HuH-7.5 (cell line): ENCODE results near the gene ATF5.

Source experiments
- DNase-seq: peaks from one replicate; pipeline ENCODE4 v3.0.0; 2011; ENCODE audit warnings: low spot score

The ATF5 gene

DNA sequence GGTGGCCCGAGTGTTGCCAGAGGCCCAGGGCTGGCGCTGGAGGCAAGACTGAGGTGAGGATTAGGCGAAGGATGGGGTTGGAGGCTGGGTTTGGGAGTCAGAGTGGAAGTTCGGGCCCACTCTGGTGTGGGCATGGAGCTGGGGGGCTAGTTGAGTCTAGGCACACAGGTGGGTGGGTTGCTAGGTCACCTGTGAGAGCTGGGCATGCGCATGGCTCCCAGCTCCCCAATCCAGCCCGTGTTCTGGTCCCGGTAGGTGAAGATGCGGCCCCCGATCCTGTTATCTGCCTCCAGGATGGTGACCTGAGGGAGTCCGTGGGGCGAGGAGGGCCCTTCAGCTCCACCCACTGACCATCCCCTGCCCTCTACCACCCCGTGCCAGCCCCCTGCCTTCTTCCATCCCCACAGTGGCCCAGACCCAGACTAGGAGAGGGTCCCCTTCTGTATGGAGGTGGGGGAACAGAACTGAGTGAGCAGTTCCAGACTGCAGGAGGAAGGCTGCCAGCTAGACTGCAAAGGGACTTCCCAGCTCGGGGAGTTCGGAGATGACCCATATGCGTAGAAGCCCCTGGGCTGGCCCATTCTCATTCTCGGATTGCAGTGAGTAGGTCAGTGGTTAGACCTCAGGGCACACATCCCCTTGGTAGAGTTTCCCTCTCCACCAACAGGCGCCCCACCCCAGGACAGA is 34.0 kb upstream of the ATF5 start:
- no peak for DNase-seq

DNA sequence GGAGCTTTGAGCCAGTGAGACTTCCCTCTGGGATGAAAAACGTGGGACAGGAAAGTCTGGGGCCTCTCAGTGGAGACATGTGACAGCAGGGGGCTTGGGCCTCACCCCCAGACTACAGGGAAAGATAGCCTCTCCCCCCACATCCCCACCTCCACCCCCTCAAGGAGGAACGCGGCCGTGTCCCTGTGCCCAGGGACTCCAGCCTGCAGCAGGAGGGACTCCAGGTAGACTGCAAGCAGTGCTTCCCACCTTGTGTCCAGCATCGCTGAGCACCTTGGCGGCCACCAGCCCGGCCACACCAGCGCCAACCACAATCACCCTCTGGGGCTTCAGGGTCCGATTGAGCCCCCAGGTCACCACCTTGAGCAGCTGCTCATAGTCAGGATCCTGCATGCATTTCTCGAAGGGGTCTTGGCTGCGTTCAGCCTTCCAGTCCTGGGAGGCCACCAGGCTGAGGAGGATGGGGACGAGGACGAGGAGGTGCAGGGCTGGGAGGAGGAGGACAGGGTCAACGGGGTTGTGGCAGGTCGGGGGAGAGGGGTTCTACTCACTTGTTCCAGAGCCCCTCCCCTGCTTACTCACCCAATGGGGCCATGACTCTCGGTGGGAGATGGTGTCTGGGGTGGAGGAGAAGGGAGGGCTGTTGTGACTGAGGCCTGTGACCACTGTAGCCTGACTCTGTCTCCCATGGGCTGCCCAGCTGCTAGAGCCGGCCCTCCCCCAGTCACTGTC is 33.3 kb upstream of the ATF5 start:
- no peak for DNase-seq

DNA sequence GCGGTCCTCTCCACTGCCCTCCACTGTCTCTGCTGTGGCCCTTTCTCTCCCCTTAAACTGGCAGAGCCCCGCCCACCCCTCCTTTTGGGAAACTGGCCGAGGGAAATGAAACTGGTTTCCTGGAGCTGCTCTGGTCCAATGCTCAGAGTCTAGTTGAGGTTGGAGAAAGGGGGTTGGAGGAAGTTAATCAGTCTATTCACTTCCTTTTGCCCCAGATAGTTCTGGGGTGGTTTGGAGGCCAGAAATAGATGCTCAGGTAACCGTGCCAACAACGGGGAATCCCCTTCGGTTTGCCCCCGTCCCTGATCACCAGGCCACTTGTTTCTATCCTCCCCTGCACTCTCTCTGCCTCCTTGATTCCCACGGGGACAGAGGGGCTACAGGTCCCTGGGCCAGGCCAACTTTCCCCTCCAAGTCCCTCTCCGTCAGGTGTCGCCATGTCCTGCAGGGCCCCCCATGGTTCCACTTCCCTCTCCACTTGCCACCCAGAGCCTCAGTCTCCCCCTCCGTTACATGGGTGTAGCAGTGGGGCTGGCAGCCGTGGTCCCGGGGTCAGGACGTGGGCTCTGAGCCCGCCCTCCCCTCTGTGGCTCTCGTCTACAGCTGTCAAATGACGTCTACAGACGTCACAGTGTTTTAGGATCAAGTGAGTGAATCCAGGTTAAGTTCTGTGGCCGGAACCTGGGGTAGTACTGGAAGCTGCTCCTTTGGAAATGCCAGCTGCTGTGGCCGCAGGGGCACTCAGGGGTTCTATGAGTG is 32.0 kb upstream of the ATF5 start, which contains the start of gene IL4I1:
IL4I1 (minus strand) TSS at position 25 of the 759 bp plus-strand sequence. CDS start 727 bp downstream, outside the sequence.
- DNase-seq = no peak

DNA sequence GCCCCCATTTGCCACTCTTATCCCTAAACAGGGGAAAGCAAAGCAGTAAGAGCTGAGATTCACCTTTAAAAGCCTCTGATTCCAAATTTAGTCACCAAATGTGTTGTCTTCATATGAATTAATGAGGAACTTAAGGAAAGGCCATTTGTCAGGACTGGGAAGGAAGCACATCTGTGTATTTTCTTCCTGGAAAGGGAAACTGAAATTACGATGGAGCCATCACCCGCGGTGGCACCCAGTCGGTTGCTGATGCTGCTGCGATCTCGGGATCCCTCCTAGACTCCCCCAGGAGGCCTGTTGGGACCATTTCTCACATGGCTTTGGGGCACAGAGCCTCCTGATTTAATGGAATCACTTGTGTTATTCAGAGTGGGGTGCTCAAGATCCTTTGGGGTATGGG is 24.9 kb upstream of the ATF5 start:
- no peak for DNase-seq

DNA sequence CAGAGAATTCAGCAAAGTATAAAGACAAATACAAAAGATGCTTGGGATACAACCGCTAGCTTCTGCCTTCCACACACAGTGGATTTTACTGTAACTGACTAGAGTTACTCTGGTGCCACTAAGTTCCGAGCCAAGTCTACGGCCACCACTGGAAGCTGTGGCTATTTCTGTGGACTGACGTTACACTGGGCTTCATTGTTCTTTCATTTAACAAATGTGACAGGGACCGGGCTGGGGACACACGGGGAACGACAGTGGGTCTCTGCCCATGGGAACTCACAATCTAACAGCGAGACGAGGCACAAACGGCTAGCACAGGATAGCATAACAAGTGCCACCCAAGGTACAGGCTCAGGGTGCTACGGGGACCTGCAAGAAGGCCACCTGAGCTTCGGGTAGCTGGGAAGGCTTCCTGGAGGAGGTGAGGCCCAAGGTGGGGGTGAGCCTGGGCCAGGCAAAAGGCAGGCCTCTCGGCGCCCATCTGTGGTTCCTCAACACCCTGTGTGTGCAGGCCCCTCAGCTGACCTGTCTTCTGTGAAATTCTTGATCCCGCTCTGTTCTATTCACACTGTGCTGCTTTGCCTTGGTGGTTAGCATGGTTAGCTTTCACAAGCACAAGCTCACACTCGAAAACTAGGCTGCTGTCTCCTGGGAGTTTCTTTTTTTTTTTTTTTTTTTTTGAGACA is 22.0 kb upstream of the ATF5 start:
- no peak for DNase-seq

DNA sequence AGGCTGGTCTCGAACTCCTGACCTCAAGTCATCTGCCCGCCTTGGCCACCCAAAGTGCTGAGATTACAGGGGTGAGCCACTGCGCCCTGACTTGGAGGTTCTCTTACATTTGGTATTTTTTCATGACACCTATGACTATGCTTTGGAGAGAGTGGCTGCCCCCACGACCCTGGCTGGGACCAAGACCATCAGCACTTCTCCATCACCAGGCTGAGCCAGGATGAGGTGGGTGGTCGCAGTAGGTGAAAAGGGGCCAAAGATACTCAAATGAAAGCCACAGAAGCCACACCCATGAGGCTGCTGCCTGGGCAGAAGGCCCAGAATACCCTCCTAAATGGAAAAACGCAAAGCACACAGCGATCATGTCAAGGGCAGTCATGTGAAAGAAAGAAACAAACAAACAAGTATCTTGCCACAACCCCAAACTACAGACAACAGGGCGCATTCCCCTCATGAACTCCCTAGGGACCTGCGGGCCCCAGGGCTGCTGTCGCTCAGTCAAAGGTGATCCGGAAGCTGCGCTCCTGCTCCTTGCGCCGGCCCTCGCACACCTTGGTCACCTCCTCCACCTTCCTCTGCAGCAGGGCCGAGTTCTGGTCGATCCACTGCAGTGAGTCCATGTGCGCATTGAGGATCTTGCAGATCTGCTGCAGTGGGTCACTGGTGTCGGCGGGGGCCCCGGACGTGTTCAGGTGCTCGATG is 21.1 kb upstream of the ATF5 start:
- no peak for DNase-seq

DNA sequence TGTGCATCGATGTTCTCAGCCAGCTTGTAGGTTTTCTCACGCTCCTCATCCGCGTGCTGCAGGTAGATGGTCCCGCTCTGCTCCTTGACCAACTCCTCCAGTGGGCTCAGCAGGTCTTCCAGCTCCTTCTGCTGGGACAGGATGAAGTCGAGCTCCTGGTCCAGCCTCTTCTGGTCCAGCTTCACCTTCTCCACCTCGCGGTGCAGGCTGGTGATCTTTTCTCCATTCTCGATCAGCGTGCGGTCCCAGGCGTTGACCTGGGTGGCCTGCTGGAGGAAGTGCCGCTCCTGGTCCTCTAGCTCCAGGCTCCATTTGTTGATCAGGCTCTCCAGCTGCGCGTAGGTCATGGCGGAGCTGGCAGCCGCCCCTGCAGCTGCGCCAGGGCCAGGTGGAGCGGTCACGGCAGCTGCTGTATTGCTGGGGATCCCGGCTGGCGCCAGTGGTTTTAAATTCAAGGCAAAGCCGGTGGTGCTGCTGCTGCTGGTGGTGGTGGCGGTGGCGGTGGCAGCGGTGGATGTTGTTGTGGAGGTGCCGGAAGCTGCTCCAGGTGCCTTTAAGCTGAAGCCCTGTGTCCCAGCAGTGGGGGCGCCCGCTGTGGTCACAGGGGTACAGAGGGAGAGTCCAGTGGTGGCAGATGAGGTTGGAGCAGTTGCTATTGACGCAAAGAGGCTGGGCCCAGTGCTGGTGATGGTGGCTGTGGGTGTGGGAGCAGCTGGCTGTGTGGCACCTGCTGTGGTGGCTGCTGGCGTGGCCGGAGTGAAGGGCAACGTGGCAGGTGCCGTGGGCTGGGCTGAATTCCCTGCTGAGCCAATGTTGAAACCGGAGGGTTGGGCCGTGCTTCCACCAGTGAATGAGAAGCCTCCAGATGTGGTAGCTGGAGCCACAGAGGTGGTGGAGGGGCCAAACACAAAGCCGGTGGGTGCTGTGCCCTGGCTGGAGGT is 20.3 kb upstream of the ATF5 start:
- no peak for DNase-seq

DNA sequence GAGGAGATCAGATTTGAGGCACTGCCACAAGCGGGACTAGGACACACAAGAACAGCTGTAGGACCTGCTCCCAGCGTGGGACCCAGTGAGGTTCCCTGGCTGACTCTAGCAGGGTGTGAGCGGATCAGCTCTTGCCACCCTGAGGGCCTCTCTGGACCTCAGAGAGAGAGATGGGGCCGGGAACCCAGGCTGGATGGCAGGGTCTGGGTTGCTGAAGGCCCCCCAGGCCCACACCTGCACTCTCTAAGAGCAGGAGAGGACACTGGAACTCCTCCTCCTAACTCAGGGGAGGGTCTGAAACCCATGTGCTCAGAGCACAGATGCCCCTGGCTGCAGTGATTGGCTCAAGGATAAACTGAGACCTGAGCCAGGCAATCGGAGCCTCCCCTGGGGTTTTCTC is 18.8 kb upstream of the ATF5 start:
- no peak for DNase-seq

DNA sequence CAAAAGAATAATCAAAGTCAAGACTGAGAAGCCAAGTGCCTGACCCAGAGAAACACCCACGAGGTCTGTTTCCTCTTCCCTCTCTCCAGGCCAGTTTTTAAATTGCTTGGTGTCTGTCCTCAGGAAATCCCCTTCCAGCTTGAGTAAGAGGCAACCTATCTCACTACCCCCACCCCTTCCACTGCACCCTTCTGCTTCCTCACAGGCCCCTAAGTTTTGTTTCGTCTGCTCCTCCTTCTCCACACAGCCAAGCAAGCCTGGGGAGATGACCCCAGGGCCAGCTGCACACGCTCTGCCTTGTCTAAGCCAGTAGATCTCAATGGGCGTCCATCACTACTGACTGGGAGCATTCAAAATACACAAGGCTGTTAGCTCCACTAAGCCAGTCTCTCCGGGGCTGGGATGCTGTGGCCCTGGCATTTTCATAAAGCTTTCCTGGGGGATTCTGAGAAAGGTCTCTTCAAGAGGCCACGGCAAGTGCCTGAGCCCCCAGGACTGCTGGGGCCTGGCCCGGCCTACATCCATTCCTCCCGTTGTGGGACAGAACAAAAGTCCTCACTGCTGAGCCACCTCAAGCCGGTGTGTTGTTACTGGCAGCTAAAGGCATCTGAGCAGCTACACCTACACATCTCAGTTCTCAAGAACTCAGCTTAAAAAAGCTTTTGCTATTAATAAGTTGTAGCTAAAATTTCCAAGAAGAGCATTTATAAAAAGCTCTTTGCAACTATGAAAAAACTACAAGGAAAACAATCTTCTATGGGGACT is 17.4 kb upstream of the ATF5 start:
- DNase-seq = no peak

DNA sequence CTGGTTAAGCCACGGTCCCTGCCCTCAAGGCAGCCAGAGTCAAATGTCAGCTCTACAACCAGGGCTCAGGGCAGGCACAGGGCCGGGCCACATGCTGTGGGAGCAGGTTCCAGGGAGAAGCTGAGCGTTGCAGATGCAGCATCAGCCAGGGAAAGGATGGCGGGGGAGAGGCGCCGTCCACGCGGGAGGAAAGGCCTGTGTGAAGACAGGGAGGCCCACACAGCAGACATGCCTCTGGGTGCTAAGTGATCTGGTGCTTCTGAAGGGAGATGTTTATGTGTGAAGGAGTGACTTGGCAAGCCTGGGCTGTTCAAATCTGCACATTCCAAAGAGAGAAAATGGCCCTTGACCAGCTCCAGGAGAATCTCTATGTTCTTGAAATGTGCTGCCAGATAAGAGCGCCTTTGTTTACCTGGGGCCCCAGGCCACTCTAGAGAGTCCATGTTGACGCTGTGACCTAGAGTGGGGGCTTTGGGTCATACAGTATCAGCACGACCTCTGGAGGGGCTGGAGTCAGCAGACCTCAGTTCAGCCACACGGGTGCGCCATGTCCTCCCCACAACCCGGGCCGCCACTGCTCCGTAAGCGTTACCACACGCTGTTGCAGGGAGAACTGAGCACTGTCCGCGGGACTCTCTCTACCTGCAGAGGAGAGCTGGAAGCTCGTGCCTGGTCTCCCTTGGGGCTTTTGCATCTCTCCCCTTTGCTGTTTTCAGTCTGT is 15.9 kb upstream of the ATF5 start:
- DNase-seq = no peak

DNA sequence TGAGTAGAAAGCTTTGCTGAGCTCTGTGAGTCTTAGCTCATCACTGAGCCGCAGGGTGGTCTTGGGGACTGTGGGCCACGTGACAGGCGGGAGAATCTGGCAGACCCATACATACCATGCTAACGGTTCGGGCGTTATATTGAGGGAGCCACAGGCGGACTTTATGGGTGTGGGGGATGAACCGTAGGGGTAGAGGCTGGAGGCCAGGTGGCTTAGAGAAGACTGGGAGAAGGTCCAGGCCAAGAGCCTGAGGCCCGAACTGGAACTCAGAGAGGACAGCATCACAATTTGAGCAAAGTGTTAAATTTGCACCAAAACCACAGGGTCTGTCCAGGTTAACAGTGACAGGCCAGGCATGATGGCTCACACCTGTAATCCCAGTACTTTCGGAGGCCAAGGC is 15.3 kb upstream of the ATF5 start:
- no peak for DNase-seq

DNA sequence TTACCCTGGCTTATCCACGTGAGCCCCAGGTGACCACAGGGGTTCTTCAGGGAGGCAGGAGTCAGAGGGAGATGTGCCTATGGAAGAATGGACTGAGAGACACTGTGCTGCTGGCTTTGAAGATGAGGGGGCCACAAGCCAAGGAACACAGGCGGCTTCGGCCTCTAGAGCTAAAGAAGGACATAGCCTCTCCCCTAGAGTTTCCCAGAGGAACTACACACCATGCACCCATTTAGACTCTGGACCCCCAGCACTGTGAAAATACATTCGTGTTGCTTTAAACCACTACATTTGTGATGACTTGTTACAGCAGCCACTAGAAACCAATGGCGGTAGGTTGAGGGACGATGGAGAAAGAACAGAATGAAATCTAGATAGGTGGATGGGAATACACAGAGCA is 13.7 kb upstream of the ATF5 start:
- DNase-seq = no peak

DNA sequence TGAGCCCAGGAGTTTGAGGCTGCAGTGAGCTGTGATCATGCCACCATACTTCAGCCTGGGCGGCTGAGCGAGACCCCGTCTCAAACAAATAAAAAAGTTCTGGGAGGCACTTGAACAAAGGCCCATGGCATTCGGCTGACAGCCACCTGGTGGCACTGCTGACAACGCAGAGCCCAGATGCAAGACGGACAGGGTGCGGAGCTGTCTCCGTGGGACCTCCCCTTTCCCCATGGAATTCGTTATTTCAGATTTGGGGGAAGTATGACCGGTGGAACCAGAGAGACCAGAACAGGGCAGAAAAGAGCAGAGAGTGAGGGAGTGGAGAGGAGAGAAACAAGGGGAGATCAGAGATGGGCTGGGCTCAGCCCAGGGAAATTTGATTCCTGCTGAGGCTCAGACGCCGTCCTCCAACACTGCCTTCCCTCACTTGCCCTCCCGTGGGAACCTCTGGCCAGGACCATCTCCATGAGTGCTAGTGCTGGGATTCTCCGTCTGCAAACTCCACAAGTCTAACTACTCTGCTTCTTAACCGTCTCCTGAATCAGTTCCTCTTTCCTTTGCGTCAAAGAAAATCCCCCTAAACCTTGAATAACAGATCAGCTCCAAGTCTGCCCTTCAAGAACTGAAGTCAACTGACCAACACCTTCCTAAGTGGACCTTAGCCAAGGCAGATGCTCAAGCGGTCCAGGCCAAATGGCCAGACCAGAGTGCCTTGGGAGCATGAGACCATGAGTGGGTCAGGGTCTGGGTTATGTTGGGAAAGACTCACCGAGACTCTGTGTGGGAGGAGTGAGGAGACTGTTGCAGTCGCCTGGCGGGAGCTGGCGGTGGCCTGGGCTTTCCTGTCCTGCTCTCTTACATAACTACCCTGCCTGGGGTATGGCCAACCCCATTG is 11.9 kb upstream of the ATF5 start:
- DNase-seq = no peak

DNA sequence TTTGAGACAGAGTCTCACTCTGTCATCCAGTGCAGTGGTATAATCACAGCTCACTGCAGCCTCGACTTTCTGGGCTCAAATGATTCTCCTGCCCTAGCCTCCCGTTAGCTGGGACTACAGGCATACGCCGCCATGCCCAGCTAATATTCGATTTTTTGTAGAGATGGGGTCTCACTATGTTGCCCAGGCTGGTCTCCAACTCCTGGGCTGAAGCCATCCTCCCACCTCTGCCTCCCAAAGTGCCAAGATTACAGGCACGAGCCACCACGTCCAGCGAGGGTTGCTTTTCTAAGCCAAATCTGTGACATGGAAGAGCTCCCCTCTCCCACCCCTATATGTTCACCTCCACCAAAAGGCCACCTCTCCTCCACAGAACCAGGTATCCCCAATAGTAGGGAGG is 10.9 kb upstream of the ATF5 start:
- no peak for DNase-seq

DNA sequence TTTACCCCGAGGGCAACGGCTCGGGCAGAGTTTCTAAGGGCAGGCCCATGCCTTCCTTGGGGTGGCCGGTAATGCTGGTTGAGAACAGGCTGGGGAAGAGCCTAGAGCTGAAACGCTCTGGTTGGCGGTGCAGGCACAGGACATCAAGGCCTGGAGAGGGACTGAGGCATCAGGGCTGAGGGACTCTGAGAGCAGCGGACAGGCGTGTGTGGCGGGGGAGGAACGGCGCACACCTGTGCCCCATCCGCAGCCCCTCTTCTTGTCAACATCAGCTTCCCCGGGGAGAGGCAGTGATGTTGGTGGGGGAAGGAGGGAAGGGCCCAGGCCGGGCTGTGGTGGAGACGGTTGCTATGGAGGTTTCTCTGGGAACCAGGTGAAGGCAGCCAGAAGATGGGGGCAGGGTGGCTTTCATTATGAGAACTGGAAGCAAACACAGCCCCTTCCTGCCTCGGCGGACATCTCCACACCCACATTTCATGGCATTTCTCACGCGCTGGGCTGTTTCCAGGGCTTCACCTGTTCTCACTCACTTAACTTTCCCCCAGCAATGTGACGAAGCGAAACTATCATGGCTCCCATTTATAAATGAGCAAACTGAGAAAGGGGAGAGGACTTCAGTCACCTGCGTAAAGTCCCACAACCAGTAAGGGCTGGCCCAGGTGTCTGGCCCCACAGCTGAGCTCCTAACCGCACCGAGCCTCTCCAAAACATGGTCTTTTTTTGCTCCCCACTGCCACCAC is 8.2 kb upstream of the ATF5 start:
- DNase-seq = no peak

DNA sequence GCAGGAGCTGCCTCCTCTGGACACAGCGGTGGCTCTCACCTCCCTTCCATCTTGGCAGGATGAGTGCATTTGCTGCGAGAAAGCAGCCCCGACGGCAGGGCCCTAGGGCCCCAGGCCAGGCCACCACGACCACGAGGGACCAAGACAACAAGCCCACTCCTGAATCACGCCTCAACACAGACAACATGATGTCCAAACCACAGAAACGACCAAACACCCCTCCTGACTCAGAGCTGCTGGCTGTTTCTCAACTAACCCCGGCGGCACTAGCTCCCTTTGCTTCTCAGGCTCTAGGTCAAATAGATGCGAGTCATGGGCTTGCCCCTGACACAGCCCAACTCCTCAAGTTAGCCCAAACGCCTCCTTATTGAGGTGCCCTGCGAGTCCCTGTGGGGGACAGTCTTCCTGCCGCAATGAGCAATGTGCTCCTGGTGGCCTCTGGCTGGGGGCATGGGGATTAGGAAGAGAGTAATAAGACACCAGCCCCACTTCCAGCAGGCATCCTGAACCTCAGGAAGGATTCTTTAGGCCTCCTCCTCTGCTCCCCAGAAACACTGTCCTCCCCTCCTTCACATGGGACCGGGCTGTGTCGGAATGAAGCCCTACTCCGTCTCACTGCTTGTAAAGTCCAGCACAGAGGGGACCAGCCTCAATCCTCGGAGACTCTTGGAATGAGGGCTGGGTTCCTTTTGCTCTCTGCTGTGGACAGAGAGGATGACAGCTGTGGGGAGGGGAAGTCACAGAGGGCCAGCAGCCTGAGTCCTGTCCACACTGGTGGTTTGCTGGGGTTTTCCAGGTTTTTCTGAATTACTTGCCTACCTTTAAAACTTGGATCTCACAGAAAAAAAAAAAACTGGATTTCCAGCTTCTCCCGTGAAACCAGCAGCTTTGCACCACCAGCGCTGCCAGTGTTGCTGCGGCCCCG is 6.9 kb upstream of the ATF5 start:
- DNase-seq = no peak
